ENCODE data around the gene MIGA2.

GRCh38 chr9:129036923-129037766 lies 719 bp downstream of the MIGA2 start:
- TF ChIP-seq POLR2A (IDR thresholded peaks at IDR 0.05), result no peak
- TF ChIP-seq, protein P1, sequence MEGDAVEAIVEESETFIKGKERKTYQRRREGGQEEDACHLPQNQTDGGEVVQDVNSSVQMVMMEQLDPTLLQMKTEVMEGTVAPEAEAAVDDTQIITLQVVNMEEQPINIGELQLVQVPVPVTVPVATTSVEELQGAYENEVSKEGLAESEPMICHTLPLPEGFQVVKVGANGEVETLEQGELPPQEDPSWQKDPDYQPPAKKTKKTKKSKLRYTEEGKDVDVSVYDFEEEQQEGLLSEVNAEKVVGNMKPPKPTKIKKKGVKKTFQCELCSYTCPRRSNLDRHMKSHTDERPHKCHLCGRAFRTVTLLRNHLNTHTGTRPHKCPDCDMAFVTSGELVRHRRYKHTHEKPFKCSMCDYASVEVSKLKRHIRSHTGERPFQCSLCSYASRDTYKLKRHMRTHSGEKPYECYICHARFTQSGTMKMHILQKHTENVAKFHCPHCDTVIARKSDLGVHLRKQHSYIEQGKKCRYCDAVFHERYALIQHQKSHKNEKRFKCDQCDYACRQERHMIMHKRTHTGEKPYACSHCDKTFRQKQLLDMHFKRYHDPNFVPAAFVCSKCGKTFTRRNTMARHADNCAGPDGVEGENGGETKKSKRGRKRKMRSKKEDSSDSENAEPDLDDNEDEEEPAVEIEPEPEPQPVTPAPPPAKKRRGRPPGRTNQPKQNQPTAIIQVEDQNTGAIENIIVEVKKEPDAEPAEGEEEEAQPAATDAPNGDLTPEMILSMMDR (IDR thresholded peaks at IDR 0.05), result no peak
